GM12864 (cell line): ENCODE measurements around the gene IGSF21.

ENCODE experiments used
- DNase-seq: peaks from one replicate; pipeline ENCODE4 v3.0.0-alpha.2; 2011; ENCODE audit warnings: low read depth
- H3K4me3 ChIP-seq: 2 replicates; pipeline ENCODE4 v1.5.1; 2011; ENCODE audit warnings: mild to moderate bottlenecking, low read depth, low read length, control low read depth
- CTCF ChIP-seq: IDR thresholded peaks from 2 replicates; pipeline ENCODE4 v1.5.1; 2011; ENCODE audit warnings: low read depth, mild to moderate bottlenecking, moderate library complexity, low read length, control low read depth, inconsistent platforms; ENCODE audit errors: missing control alignments

The IGSF21 gene

GRCh38 chr1:18373151-18373550 is 265.6 kb downstream of the IGSF21 start:
- no peak for TF ChIP-seq CTCF
- no peak for DNase-seq
- H3K4me3 ChIP-seq, result no peak overlapping the region

DNA sequence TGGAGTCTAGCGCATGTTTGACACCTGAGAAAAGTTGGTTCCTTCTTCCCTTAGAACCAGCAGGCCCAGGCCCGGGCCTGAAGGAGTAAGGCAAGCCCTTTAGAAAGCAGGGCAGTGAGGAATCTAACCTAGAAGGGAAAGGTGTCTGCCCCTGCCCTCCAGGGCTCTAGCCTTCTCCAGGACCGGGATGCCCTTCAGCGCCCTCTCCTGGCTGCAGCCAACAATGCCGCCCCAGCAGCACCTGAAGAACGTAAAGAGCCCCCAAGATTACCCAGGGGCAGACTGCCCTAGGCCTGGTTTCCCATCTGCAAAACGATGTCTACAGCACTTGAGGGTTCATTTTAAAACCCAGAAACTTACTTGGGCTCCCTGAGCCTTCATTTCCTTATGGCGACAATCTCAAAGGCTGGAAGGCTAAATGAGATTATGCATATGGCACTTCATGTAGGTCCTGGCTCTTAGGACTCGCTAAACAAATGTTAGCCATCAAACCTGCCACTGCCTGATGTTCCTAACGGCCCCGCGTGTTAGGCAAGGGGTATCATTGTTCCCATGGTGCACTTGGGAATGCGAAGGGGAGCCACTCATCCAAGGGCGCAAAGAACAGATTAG is 266.4 kb downstream of the IGSF21 start:
- peak; percentile 80 for TF ChIP-seq CTCF
- DNase-seq, result no peak
- H3K4me3 ChIP-seq, result no peak overlapping the region

DNA sequence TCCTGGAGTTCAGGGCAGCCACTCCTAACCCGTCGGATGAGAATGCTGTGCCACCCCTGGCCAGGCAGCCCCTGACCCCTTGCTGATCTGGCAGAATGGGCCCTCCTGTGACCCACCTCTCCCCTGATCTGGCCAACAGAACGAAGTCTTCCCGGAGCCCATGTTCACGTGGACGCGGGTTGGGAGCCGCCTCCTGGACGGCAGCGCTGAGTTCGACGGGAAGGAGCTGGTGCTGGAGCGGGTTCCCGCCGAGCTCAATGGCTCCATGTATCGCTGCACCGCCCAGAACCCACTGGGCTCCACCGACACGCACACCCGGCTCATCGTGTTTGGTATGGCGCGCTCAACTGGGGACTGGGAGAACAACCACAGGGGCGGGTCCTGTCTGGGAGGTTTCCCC is 269.1 kb downstream of the IGSF21 start:
- no peak for TF ChIP-seq CTCF
- H3K4me3 ChIP-seq, result no peak overlapping the region

GRCh38 chr1:18380288-18380687 is 272.7 kb downstream of the IGSF21 start:
- TF ChIP-seq CTCF, result no peak

More for the DNA sequence above, 269.1 kb downstream of the IGSF21 start:
- DNase-seq, result no peak

DNA sequence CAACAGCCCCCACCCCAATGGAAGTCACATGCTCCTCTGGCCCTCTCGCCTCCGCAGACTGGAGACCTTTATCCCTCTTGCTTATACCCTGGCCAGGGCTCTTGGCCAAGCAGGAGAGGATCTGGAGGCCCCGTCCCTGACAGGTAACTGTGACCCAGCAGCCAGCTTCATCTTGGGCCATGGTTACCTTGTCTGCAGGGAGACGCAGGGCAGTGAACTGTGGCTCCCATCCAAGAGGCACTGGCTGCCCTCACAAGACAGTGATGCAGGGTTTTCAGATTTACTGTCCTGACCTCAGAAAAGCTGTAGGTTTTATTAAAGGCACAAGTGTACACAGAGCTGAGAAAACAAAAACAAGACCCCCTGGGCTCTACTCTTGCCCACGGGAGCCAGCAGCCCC is 276.5 kb downstream of the IGSF21 start:
- TF ChIP-seq CTCF, result no peak
- DNase-seq, result no peak
- H3K4me3 ChIP-seq, result no peak overlapping the region

More at GRCh38 chr1:18380288-18380687, 272.7 kb downstream of the IGSF21 start:
- DNase-seq, result no peak
- no peak overlapping the region for H3K4me3 ChIP-seq

DNA sequence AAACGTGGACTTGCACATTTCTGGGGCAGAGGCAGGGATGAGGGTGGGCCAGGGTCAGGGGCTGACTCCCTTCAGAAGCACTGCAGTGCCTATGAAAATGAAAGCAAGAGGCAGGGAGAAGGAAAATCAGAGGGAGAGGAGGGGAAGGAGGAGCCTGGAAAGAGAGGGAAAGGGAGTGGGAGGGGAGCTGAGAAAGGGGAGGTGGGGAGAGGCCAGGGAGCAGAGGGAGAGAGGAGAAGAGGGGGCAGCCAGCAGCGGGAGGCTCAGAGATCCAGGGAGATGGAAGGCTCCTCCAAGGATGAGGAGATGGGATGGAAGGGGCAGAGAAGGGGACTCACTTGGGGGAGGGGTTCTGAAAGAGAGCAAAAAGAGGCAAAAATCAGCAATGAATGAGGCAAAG is 276.9 kb downstream of the IGSF21 start:
- TF ChIP-seq CTCF, result no peak
- DNase-seq, result no peak
- no peak overlapping the region for H3K4me3 ChIP-seq

DNA sequence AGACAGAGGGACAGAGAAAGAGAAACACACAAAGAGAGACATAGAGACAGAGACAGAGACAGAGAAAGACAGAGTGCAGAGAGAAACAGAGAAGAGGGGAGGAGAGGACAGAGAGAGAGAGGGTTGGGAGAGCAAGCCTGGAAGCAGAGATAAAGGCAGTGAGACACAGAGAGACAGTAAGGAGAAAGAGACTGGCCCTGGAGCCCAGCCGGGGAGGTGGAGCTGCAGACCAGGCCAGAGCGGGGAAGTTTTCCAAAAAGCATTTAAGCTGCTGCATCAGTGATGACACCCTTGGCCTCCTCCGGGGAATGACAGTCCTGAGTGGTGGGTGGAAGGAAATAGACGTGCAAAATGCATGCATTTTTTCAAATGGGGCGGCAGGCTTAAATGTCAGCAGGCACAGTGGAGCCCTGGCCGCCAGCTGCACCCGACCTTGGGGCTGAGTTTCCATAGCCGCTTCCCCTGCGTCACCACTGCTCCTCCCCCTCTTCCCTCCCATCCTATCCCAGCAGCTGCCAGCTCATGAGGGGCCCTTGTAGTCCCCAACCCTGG is 277.7 kb downstream of the IGSF21 start:
- no peak overlapping the region for H3K4me3 ChIP-seq
- DNase-seq, result no peak
- no peak for TF ChIP-seq CTCF
